GM21619 (cell line): ENCODE data around the gene TPRG1.

ENCODE experiments used
- ATAC-seq: cut with Tn5 transposase; IDR thresholded peaks from one replicate; pipeline ENCODE4 v1.9.1; 2021; ENCODE audit not compliant: unreplicated experiment

Gene TPRG1

DNA sequence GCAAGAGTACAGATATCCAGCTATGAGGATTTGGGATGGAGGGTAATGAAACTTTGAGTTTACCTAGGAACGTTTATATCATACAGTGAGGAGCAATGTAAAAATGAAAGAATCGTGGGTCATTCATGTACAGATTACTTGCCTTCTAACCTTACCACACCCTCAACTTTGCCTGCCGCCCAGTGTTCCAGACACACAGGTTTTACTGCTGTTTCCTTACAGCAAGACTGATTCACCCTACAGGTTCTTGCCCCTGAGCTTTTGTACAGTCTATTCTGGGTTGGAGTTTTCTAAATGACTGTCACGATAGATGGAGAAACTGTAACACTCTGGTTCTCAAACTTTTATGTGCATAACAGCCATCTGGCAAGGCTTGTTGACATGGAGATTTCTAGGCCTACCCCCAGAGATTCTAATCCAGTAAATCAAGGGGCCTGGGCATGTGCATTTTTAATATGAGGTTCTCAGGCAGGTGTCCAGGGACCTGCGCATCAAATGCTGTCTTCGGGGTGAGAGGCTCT, 6.6 kb upstream of the TPRG1 start:
- ATAC-seq, result no peak

- no peak for ATAC-seq
Measured at GRCh38 chr3:189166321-189166720, 5.5 kb upstream of the TPRG1 start.

DNA sequence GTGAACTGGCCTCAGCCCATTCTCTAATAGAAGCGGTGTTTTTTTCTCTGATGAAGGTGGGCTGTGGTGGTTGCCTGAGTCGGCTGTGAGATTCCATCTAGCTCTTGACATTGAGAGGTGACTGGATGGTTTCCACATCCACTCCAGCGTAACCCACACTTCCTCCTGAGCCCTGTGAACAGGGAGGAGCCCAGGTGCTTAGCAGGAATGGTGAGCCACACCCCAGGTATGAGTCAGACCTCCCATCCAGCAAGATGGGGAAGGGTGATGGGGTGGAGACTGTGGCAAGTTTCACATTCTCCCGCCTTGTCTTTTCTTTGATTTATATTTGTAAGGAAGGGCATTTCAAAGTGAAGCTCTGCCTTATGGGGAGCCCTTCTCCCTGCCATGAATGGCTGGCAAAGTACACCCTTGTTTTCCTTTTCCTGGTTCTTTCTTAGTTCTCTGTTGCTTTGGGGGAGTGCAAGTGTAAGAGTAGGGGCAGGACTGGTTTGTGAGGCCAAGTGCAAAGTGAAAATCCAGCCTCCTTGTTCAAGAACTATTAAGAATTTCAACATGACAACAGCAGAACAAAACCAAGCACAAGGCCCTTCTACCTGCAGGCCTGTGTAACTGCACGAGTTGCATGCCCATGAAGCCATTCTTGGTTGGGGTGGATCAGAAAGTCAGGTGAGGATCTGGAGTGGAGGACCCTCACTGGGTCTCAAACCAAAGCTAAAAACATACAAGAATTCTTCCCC, 4.6 kb upstream of the TPRG1 start:
- no peak for ATAC-seq

- no peak for ATAC-seq
Measured at GRCh38 chr3:189168711-189169110, 3.1 kb upstream of the TPRG1 start.

DNA sequence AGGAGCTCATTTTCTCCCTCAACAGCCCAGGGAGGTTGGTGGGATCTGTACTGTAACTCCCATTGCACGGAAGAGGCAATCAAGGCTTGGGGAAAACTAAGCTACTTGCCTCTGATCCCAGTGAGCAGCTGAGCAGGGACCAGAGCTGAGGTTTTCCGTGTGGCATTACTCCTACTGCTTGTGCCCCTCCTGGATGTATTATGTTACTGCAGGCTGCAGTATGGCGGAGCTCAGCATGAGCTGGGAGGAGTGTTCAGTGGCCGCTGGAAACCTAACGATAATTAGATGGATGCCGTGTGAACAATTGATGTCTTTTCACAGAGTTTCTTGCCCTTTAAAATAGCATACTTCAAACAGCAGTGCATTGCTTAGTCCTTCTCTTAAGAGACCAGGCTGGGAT, 2.0 kb upstream of the TPRG1 start:
- ATAC-seq, result no peak

- ATAC-seq, result no peak
Measured at GRCh38 chr3:189170559-189170958, 1.2 kb upstream of the TPRG1 start.

DNA sequence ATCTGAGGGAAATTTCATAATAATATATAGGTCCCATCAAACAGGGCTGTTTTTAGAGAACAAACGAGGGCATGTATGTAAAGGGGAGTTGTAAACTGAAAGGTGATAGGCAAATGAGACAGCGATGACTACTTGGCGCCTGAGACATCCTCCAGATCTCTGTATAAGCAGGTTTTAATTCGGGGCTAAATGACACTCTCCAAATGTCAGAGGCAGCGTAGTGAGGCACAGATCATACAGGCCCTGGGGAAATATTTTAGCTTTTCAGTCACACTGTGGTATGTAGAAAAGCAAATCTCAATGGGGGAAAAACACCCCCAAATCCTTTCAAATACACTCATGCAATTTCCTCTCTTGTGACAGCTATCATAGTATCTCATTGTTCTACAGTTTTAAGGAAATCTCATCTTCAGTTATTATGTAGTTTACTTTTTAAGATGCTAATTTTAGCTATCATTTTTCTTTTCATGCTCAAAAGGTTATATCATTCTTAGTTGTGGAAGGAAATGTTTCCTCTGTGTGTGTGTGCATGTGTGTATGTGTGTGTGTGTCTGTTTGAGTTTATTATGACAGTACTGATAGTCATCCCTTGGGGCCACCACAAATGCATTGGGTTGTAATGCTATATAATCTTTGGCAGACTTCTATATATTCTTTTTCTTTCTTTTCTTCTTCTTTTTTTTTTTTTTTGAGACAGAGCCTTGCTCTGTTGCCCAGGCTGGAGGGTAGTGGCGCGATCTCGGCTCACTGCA, 1.1 kb downstream of the TPRG1 start:
- no peak for ATAC-seq

- no peak for ATAC-seq
Measured at GRCh38 chr3:189184566-189184965, 12.8 kb downstream of the TPRG1 start.

DNA sequence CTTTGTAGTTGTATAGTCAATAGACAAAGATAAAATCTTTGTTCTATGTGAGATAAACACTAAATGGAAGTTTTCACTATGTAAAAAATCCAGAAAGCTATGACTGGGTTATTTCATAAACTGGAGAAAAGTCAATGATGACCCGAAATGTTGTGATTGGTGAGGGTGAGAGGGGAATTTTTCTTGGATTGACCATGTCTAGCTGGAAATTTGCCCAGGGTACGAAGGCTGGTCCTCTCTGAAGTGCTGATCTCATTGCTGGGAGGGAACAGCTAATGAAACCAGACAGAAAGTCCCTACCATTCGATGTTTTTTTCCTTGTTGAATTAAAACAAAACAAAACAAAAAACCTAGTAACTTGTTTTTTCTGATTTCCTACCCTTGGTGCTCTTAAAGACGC, 14.3 kb downstream of the TPRG1 start:
- ATAC-seq, result no peak

DNA sequence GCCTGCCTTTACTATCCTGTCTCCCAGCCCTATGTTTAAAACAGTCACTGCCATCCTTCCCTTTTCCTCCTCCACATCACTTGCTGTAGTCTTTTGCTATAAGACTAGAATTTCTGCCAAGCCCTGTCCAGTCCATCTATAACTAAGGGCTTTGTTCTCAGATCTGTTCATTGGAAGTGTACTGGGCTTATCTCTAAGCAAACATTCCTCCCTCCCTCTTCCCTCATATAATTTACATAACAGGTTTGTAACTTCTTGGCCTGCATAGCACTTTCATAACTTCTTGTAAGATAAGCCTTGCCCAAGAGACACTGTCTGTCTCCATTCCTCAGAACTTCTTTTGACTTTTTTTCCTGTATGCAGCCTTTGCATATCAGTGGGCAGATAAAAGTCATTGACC, 16.7 kb downstream of the TPRG1 start:
- no peak for ATAC-seq

- ATAC-seq, result no peak
Measured at GRCh38 chr3:189192725-189193124, 21.0 kb downstream of the TPRG1 start.

GRCh38 chr3:189195302-189195701, 23.5 kb downstream of the TPRG1 start:
- ATAC-seq, result no peak

GRCh38 chr3:189202106-189202505, 30.3 kb downstream of the TPRG1 start:
- ATAC-seq, result no peak

- ATAC-seq, result no peak
Measured at GRCh38 chr3:189202583-189202982, 30.8 kb downstream of the TPRG1 start.

- no peak for ATAC-seq
Measured at GRCh38 chr3:189204167-189204866, 32.5 kb downstream of the TPRG1 start.

DNA sequence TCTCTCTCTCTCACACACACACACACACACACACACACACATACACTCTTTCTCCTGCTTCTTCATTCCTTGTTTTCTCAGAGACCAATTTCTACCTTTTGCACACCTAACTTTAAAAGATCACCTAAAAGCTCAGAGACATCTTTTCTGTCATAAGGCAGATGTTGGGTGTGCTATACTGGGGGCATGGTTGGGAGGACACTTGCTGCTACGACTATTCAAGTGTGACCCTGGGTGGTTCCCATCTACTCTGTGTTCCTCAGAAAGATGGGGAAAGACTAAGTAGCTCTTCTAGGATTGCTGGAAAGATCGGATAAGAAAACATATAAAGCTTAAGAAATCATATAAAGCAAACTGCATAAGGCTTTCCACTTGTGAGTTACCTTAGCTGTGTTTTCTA, 33.2 kb downstream of the TPRG1 start:
- no peak for ATAC-seq

GRCh38 chr3:189210251-189210770, 38.5 kb downstream of the TPRG1 start:
- ATAC-seq, result no peak

GRCh38 chr3:189212681-189213080, 40.9 kb downstream of the TPRG1 start:
- ATAC-seq, result no peak

GRCh38 chr3:189214651-189215050, 42.9 kb downstream of the TPRG1 start:
- ATAC-seq, result no peak

DNA sequence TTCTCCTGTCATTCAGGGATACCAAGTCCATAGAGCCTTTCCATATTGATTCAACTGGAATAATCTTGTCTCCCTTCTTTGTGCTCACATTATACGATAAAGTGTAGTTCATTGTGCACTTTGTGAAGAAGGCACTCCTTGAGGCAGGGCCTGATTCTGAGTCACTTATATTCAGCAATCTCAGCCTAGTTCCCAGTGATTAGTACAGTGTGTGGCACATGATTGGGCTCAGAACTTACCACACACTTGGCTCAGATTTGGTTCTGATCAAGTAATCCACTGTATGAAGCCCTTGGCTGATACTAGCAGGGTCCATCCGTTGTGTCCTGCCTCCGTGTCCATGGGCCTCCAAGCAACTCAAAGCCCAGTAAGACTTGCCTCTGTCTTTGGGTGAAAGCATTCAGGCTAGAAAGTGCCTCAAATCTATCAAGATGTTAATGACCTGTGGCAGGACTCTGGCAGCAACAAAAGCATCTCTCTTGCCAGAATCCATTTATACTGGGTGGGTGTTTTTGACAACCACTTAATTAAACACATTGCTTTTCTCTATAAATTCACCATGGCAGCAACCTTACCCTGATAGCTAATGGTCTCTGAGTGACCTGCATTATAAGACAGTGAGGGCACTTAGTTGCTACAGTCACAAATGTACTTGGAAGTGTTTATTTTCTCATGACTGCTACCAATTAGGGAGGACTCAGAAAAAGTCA, 51.3 kb downstream of the TPRG1 start:
- ATAC-seq, result no peak

DNA sequence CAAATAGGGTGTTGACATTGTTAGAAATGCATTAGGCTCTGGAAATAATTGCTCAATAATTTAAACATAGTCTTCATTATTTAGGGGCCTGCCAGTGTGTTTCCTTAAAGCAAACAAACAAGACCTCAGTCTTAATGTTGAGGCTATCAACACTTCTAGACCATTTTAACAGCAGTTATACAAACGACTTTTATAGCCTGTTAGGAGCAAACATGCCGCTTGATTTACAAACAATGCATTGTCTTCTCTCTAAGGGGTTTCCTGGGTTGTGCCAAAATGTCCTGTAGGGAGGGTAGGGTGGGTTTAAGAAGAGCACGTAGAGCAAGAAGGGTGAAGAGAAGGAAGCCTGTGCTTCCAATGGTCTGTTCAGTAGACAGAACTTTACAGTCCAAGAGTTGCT, 53.7 kb downstream of the TPRG1 start:
- no peak for ATAC-seq
